Measurements from ENCODE around the gene SRSF9.
"Not testable (repeated sequence)": the region's sequence is repeated elsewhere in the genome, so short reads cannot be mapped to it uniquely, and the experiment has no call there.

Gene SRSF9

DNA sequence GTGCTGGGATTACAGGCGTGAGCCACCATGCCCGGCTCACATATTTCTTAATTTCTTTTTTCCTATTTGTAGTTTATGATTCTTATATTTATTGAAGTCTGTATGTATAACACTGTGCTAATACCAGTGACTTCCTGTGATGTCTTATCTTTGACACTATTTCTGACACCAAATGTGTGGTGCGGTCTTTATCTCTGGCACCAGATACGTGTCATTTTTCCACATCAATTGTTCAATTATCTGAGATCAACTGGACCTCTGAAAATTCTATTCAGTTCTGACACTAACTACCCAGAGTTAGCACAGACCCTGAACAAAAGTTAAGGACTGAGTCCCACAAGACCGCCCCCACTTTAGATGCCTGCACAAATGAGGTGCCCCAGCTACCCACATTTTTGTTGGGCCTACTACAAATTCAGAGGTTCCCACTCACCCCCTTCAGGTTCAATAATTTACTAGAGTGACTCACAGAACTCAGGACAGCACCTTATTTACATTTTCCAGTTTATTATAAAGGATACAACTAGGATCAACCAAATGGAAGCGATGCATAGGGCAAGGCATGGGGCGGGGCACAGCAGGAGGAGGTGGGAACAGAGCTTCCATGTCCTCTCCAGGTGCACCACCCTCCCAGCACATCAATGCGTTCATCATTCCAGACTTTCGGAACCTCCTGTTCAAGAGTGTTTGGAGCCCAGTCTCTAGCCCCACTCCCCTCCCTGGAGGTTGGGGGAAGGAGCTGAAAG lies 11.6 kb upstream of the SRSF9 start:
- DNase-seq = no peak

DNA sequence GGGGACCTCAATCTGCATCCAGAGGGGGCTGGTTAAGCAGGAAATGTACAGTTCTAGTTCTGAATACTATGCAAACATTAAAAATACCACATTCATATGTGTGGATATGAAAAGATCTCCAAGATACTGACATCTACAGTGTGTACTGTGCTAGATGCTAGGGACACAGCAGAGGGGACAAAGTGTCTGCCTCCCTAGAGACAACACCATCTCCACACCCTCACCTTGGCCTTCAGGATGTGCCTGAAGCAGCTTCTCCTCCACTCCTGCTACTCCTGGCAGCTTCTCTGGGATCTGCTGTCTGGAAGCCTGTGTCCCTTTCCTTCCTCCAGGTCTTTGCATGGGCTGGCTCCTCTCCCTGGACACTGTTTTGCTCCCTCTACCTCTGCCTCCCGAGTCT lies 10.7 kb upstream of the SRSF9 start:
- DNase-seq = no peak

DNA sequence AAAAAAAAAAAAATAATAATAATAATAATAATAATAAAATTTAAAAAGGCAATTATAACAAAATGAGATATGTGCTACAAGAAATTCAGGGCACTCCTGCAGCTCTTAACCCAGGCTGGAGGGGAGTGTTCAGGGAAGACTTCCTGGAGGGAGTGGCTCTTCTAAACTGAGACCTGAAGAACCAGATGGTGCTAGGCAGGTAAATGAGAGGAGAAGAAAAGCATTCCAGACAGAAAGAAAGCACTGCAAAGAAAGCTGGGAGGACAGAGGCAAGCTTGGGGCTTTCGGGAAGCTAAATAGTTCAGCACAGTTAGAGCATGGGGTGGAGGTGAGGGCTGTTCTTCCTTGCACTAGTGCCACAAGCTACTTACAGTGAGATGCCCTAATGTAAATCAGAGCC lies 9.9 kb upstream of the SRSF9 start:
- DNase-seq = no peak

DNA sequence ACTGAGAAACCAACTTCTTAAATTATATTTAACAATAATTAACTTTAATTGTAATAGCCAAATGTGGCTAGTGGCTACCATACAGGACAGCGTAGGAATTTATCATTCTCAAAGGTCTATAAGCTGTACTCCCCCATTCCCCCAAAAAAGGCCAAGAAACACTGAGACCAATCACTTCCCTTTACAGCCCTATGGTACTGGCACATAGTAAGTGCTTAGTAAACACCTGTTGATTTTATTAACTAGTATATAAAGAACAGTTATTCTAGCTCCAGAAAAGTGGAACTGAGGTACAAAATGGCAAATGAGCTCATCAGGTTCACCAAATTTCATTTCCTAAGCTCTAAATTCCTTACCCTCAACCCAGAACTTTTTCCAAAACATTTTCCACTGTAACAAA lies 6.1 kb upstream of the SRSF9 start:
- DNase-seq = no peak

DNA sequence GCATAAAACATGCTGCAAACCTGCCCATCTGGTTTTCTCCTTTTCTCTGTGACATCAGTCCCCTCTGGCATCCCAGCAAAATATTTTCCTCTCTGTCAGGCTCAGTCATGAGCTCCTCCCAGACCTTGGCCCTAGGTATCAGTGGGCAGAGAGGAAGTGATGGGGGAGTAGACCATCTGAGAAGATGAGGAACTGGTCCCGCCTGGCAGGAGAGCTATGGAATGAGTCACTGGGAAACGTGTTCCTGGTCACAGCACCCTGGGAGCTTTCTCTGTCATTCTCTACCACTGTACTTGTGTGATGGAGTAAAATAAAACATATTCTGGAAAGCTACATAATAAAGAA lies 5.0 kb upstream of the SRSF9 start:
- no peak for DNase-seq

DNA sequence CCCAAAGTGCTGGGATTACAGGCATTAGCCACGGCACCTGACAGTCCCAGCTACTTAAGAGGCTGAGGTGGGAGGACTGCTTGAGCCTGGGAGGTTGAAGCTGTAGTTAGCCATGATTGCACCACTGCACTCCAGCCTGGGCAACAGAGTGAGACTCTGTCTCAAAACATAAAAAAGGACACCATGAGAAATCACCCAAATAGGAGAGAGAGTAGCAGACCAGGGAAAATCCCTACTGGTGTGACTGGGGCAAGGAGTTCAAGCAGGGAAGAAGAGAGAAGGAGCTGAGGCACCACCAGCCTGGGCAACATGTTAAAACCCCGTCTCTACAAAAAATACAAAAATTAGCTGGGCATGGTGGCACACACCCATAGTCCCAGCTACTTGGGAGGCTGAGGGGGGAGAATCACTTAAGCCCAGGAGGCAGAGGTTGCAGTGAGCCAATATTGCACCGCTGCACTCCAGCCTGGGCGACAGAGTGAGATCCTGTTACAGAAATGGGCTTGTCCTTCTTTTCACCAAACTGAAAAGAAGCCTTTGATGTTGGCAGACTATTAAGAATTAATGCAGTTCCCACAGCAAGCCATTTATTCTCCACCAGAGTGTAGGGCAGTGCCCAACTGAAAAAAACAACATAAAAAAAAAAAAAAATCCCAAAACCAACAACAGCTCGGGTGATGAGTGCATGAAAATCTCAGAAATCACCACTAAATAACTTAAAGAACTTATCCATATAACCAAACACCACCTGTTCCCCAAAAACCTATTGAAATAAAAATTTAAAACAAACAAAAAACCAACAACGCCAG lies 4.5 kb upstream of the SRSF9 start:
- DNase-seq = no peak

DNA sequence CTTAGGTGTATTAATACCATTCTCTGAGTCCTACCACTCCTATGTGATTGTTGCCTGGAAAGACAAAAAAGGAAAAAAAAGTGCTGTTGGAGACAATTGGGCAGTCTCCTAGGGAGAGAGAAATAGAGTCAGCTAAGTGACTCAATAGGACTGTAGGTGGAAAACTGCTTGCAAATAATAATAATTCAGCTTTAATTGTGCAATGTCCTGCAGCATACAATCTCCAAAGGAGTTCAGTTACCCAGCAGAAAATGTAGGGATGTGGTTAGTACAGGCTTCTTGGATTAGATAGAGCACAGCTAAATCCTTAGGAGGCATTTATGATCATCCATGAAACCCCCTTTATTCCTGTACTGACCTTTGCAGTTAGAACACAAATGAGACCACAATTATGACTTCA lies 3.0 kb upstream of the SRSF9 start:
- DNase-seq = no peak

DNA sequence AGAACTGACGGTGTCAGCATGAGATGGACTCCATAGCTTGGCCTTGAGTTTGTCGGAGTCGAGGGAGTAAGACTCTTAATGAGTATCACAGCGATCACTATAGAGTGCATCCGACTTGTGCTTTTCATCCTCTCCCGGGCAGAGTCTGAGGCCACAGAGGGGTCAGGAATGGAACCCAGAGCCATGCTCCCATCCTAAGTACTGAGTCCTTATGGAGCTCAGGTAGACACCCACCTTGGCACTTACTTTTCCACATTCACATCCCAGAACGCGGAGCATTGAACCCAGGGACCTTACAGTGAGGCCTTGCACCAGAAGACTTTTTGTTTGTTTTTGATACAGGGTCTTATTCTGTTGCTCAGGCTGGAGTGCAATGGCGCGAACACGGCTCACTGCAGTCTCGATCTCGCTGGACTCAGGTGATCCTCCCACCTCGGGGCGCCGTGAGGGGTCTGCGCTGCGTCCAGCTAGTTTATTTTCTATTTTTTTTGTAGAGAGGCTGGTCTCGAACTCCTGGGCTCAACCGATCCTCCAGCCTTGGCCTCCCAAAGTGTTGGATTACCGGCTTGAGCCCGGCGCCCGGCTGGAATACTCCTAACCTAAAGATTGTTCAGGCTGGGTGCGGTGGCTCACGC lies 719 bp upstream of the SRSF9 start:
- DNase-seq = peak; percentile 14

DNA sequence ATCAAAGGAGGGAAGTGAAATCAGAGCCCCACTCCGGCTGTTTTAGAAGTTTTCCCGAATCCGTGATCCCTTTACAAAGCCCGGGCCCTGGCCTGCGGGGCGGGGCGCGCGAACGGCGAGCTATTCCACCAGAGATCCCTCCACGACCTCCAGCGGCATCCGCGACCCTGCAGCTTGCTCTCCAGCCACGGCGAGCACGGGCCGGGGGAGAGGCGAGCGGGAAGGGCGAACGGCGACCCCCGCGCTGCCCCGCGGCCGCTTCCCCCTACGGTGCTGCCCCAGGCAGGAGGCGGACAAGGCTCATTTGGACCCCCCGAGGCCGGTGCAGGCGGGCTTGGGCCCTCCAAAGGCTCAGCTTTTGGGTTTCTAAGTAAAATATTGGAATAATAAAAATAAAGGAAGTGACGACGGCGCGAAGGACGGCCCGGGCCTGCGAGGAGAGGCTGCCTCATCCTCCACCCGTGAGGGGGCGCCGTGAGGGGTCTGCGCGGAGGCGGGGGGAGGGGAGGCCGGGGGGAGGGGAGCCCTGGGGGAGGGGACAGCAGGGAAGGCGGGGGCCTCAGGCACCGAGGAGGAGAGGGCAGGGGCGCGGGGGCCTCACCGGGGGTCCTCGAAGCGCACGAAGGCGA lies 613 bp downstream of the SRSF9 start:
- peak; percentile 29 for DNase-seq

DNA sequence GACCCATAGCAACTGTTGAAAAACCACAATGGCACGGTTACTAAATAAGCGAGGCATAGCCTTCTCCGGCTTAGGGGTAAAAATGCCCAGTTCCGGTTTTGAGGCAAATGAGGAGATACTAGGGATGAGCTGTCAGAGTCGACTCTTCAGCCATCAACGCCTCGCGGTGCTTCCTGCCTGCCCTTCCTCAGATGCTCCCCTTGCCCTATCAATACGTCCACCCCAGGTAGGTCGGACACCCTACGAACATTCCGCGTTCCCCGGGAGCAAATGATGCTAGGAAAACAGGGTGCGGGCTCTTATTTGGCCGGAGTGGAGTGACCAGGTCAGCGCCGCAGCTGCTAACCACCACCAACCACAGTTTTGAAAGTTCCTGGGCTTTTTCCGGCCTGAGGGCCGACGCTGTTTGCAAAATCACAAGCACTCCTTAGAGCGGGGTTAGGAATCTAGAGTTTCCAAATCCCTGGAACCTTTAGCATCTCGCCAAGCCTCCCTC lies 1.2 kb downstream of the SRSF9 start:
- peak; percentile 6 for DNase-seq

DNA sequence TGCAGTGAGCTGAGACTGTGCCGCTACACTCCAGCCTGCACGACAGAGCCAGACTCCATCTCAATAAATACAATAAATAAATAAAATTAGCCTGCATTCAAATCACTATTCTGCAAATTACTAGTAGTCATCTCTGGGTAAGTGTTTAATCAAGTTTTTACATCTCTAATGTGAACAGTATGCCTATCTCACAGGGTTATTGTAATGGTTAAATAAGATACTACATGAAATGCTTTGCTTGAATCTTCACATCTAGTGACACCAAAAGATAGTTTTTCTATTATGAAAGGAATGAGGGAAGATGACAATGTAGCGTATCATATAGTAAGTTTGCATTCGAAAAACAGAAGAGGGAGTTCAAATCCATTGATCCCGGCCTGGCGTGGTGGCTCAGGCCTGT lies 2.1 kb downstream of the SRSF9 start:
- no peak for DNase-seq

DNA sequence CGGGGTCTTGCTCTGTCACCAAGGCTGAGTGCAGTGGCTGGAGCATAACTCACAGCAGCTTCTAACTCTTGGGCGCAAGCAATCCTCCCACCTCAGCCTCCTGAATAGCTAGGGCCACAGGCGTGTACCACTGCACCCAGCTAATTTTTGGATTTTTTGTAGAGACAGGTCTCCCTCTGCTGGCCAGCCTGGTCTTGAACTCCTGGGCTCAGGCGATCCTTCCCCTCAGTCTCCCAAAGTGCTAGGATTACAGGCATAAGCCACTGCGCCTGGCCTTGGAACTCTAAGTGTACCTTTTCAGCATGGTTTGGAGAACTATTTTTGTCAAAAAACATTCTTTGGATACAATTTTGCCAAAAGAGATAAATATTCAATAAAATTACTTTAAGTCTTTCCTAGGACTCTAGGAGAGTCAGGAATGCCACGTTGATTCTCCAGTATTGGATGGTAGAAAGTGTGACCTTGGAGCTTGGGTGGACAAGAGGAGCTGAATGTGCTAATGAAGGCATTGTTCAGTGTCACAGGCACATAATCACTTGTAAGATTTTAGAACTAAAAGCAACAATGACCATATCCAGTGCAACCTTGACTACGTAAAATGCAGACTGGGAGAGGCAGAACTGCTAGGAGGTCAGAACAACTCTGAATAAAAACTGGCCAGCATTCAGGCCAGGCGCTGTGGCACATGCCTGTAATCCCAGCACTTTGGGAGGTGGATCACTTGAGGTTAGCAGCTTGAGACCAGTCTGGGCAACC lies 2.8 kb downstream of the SRSF9 start:
- DNase-seq = peak; percentile 3

DNA sequence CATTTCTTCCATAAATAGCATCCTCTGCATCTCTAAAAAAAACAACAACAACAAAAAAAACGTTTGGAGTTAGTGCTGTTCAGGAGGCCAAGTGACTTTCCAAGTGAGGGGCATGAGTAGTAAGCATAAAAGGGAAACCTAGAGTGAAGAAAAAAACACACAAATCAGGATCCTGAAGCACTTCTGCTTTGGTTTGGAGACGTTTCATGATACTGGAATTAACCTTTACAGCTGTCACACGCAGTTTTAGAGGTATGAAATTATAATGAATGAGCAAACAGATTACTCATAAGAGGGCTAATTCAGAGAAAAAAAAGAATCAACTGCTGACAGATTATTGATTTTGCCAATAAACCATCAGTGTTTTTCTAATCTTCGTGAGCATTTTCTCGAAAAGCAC lies 3.8 kb downstream of the SRSF9 start:
- no peak for DNase-seq

DNA sequence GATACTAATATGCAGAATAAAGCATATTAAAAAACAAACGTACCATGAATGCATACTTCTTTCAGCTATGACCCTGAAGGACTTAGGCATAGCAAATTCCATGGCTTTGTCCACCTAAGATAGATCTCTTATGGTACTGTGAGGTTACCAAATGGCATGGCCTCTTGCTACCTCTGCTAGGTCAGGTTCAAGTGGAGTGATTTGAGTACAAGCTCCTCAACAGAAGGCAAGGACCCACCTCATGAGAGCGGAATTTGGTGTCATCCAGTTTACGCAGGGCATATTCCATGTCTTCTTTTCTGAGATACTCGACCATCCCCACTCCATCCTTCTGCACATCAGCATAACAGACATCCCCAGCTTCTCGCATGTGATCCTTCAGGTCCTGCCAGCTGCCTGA lies 5.8 kb downstream of the SRSF9 start:
- DNase-seq = no peak

DNA sequence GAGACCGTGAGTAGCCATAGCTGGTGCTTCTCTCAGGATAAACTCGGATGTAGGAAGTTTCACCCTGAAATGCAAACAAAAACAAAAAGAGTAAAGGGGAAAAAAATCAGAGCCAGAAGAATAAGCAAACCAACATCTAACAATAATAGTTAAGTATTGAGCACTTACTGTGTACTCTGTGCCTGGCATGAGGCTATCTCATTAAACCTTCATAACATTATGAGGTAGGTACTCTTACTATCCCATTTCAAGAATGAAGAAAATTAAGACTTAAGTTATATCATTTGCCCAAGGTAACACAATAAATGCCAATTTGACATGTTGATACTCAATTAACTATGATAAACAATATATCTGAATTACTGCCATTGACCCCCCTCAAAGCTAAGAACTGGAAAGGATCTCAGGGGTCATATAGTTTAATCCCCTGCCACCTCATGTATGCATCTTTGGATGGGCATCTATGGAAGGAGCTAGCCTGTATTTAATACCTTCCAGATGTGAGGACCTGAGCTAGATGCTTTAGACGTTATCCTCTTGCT lies 7.4 kb downstream of the SRSF9 start:
- DNase-seq = no peak

DNA sequence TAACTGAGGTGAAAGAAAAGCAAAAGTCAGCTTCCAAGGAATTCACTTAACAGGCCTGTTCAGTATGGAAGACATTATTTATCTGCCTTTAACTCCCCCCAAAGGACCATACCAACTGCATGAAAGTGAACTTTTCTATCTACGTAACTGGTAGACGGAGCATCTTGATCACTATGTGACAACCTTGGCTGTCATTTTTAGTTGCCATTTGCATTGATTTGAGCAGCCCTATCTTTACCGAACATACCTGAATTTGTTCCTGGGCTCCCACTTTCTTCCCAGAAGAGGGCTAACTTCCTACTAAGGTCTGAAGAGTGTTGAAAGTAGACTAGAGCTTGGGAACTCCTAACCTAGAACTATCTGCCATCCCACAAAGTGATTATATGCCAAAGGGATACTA lies 9.4 kb downstream of the SRSF9 start:
- DNase-seq = no peak

DNA sequence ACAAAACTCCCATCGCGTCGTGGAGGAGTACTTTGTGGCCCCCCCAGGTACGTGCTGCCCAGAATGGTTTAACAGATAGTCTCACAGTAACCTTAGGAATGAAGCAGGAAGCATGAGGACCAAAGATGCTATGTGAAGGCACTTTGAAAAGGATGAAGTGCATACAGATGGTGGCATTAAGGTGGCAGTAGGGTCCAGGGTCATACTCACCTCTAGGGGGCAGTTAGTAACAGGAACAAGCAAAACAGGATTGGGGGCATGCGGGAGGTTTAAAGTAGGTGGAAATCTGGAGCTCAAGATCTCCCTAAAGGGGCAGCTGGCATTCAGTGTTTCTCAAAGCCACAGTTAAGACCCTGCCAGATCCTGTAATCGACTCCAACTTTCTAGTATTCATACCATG lies 12.4 kb downstream of the SRSF9 start:
- DNase-seq = no peak

DNA sequence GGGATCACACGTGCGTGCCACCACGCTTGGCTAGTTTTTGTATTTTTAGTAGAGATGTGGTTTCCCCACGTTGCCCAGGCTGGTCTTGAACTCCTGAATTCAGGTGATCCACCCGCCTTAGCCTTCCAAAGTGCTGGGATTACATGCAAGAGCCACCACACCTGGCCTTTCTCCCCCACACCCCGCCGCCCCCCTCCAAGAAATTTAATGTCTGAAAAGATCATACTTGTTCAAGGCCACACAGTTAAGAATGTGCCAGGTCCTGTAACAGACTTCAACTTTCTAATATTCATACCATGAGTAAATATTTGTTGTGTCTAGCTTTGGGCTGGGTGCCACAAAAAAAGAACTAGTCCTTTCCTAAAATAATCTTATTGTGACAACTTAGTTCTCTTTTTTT lies 14.2 kb downstream of the SRSF9 start:
- DNase-seq = no peak

DNA sequence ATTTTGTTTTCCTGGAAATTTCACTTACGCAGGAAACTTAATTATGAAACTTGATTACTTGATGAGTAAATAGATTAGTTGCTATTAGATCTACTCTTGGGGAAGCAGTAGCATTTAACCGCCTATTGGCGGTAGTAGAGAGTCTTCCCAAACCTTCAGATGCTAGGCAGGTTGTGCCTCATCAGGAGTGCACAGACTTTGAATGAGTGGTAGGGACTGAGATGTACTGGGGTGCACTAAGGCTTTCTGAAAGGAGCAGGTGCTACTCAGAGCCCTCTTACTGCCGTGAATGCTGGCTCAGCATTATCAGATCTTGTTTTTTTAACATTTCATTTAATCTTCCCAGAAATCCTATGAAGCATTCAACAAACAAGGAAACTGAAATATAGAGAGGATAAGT lies 15.6 kb downstream of the SRSF9 start:
- DNase-seq = no peak

DNA sequence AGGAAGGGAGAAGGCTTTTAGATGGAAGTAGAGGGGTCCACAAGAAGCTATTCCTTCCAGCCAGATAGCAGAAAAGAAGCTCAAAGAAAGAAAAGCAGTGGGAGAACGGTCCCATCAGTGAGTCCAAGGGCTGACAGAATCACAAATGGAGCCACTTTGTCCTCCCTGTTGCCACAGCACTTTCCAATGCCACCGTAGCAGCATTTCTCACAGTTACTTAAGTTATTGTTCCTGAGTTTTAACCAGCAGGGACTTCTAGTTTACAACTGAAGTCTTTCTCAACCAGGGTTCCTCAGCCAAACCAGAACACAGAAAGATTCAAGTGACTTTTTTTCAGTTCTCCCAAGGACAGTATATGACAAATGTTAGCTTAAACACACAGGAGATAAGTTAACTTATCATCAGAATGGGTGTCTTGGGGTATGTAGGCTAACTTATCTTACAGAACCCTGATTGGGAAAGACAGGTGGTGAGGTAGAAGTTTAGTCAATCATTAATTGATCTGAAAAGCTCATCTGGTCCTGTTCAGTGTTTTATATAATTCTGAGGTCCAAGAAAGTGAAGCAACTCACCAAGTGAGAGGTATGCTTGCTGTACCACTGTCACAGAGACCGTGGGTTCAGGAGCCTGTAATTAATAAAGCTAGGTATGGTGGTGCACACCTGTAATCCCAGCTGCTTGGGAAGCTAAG lies 16.3 kb downstream of the SRSF9 start:
- no peak for DNase-seq

DNA sequence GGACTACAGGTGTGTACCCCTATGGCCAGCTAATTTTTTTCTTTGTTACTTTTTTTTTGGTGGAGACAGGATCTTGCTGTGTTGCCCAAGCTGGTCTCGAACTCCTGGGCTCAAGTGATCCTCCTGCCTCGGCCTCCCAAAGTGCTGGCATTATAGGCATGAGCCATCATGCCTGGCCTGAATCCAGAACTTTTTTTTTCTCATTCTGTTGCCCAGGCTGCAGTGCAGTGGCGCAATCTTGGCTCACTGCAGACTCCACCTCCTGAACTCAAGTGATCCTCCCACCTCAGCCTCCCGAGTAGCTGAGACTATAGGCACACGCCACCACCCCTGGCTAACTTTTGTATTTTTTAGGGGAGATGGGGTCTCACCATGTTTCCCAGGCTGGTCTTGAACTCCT lies 17.0 kb downstream of the SRSF9 start:
- not testable (repeated sequence) for DNase-seq

DNA sequence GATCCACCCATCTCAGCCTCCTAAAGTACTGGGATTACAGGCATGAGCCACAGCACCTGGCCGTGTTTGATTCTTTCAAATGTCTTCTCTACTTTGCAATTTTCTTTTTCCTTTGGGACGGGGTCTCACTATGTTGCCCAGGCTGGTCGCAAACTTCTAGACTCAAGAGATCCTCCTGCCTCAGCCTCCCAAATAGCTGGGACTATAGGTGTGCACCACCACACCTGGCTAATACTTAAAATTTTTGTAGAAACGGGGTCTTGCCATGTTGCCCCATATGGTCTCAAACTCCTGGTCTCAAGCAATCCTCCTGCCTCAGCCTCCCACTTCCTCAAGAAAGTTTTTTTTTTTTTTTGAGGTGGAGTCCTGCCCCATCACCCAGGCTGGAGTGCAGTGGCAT lies 21.6 kb downstream of the SRSF9 start:
- no peak for DNase-seq
